Measurements from ENCODE around the gene HEATR1.
A peak's percentile ranks its signal among the peaks of the same experiment; 100 is the strongest.

The HEATR1 gene

DNA sequence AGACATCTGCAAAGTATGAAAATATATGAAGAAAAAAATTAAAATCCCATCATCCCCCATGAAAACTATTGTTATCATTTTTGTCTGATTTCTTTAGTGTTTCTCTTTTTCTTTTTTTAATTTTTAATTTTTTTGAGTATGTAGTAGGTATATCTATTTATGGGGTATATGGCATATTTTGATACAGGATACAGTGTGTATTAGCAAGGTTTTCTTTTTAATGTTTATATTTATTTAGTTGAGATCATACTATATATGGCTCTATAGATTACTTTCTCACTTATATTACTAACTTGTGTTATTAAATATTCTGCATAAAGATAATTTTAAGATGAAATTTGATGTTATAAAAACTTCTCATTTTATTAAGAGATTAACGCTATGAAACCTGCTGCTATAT lies 69.1 kb downstream of the HEATR1 start:
- Histone ChIP-seq H3K27ac (ENCODE audit: low read length) (no peak overlapping the region), H3K9ac (ENCODE audit: low read depth, low read length) (no peak overlapping the region), H3K4me3 (ENCODE audit: low read length) (no peak overlapping the region), H3K9me3 (ENCODE audit: insufficient read depth, low read depth, low read length) (no peaks in the 10 kb centered on the region), H3K27me3 (ENCODE audit: insufficient read depth, low read length) (no peaks in the 10 kb centered on the region), H3K4me1 (ENCODE audit: insufficient read depth, low read length) (no peaks in the 10 kb centered on the region), H3K36me3 (ENCODE audit: insufficient read depth, low read depth, low read length) (peaks cover 5% of the 10 kb centered on the region; the same call in 1 of the 2 replicates)

DNA sequence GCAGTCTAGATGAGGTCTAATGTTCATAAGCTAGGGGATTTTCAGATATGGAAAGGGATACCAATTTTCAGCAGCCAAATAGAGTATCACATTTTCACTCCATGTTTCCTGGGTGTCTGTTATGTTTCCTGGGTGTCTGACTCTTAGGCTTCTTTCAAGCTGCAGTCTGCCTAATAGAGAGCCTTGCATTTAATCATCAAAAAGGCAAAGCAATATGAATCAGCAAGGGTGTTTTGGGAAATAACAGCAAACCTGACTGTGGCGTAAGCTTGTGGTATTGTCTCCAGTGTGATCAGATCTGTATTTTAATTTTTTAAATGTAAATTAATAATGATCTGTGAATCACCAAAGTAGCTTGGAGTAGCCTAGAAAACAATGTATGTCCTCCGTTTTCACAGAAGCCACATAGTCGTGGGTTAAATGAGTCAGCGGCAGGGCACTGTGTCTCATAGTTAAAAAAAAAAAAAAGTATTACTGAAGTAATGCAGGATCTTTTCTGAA lies 70.1 kb downstream of the HEATR1 start:
- H3K9ac ChIP-seq (ENCODE audit: low read depth, low read length): no peak overlapping the region
- no peak overlapping the region for H3K27ac ChIP-seq (ENCODE audit: low read length)
- no peaks in the 10 kb centered on the region for H3K27me3 ChIP-seq (ENCODE audit: insufficient read depth, low read length)
- H3K36me3 ChIP-seq (ENCODE audit: insufficient read depth, low read depth, low read length): no peaks in the 10 kb centered on the region
- H3K9me3 ChIP-seq (ENCODE audit: insufficient read depth, low read depth, low read length): no peaks in the 10 kb centered on the region
- no peak overlapping the region for H3K4me3 ChIP-seq (ENCODE audit: low read length)
- H3K4me1 ChIP-seq (ENCODE audit: insufficient read depth, low read length): no peaks in the 10 kb centered on the region

DNA sequence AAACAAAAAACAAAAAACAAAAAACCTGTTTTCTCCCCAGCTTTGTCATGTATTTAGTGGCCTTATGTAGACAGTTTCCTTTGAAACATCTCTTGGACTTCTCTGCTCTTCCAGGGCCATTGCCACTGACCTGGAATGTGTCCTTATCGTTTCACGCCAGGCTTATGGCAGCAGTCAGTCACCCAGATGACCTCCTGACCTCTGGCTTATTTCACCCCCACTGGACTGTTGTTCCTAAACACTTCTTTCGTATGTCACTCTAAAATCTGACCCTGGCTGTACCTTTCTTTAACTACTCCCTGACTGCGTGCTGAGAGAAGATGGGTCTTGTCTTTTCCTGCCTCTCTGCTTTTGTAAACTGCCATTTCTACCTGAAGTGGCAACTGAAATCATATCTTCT lies 71.5 kb downstream of the HEATR1 start:
- no peaks in the 10 kb centered on the region for H3K36me3 ChIP-seq (ENCODE audit: insufficient read depth, low read depth, low read length)
- no peak overlapping the region for H3K9ac ChIP-seq (ENCODE audit: low read depth, low read length)
- H3K4me1 ChIP-seq (ENCODE audit: insufficient read depth, low read length): no peaks in the 10 kb centered on the region
- no peaks in the 10 kb centered on the region for H3K27me3 ChIP-seq (ENCODE audit: insufficient read depth, low read length)
- no peaks in the 10 kb centered on the region for H3K9me3 ChIP-seq (ENCODE audit: insufficient read depth, low read depth, low read length)
- H3K4me3 ChIP-seq (ENCODE audit: low read length): no peak overlapping the region
- no peak overlapping the region for H3K27ac ChIP-seq (ENCODE audit: low read length)

DNA sequence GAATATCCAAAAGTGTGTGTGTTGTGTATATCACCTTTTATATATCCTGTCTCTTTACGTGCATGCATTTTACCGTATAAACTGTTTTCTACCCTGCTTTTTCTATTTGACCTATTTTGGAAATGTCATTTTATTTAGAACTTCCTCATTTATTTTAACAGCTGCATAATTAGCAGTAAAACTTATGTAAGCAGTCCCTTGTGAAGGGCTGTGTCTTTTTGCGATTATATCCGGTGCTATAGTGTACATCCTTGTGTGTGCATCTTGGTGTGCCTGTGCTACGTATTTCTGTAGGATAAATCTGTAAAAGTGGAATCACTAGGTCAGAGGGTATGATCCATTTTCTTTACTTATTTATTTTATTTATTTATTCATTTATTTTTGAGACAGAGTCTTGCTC lies 73.4 kb downstream of the HEATR1 start:
- H3K9ac ChIP-seq (ENCODE audit: low read depth, low read length): no peak overlapping the region
- H3K4me3 ChIP-seq (ENCODE audit: low read length): no peak overlapping the region
- no peak overlapping the region for H3K27ac ChIP-seq (ENCODE audit: low read length)
- no peaks in the 10 kb centered on the region for H3K4me1 ChIP-seq (ENCODE audit: insufficient read depth, low read length)
- H3K36me3 ChIP-seq (ENCODE audit: insufficient read depth, low read depth, low read length): no peaks in the 10 kb centered on the region
- no peaks in the 10 kb centered on the region for H3K27me3 ChIP-seq (ENCODE audit: insufficient read depth, low read length)
- H3K9me3 ChIP-seq (ENCODE audit: insufficient read depth, low read depth, low read length): no peaks in the 10 kb centered on the region

DNA sequence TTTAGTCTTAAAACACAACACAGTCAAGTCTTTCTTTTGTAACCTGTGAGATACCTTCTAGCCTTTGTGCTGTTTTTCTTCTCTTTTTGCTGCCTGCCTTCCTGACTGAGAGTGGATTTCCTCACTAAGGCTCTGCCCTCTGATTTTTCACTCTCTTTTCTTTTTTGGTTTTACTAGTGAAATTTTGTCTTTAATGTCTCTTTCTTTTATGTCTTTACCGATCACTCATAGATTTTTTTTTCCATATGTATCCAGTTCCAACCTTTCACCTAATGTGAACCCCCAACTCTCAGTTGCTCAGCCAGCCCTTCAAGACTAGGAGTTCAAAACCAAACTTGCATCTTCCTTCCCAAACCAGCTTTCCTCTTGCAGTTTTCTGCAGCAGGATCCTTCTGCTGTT lies 74.0 kb downstream of the HEATR1 start:
- Histone ChIP-seq H3K4me3 (ENCODE audit: low read length) (no peak overlapping the region), H3K27ac (ENCODE audit: low read length) (no peak overlapping the region), H3K4me1 (ENCODE audit: insufficient read depth, low read length) (no peaks in the 10 kb centered on the region), H3K27me3 (ENCODE audit: insufficient read depth, low read length) (no peaks in the 10 kb centered on the region), H3K9me3 (ENCODE audit: insufficient read depth, low read depth, low read length) (no peaks in the 10 kb centered on the region), H3K36me3 (ENCODE audit: insufficient read depth, low read depth, low read length) (no peaks in the 10 kb centered on the region), H3K9ac (ENCODE audit: low read depth, low read length) (no peak overlapping the region)

DNA sequence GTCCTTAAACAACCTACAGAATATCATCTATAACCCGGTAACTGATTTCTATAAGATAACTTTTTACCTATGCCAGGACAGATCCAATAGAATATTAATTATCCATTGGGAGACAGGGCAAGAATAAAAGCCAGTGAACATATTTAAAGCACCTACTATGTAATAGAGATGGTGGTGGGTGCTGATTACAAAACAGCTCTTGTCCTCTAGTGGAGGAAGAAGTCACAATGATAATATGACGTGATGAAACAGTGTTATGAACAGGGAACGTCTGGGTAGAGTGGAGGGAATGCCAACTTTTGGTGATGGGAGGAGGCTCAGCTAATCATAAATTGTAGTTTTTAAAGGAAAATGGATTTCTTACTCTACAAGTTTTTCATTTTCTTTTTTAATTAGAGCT lies 78.2 kb downstream of the HEATR1 start:
- H3K9me3 ChIP-seq (ENCODE audit: insufficient read depth, low read depth, low read length): no peaks in the 10 kb centered on the region
- no peaks in the 10 kb centered on the region for H3K4me1 ChIP-seq (ENCODE audit: insufficient read depth, low read length)

DNA sequence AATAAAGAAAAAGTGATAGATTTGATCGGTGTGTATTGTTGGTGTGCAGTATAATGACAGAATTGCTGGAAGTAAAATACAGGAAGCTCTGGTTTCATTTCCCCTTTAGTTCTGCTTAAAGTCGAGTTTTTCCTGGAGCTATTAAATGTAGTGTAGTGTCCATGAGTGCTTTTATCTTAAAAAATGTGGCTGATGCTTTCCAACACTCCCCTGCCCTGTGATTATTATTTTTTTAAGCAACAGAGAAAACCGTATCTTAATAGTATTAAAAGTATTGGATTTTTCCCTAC lies 79.5 kb downstream of the HEATR1 start:
- no peak overlapping the region for H3K27ac ChIP-seq (ENCODE audit: low read length)
- peaks cover 34% of the 10 kb centered on the region for H3K27me3 ChIP-seq (ENCODE audit: insufficient read depth, low read length)
- no peaks in the 10 kb centered on the region for H3K9me3 ChIP-seq (ENCODE audit: insufficient read depth, low read depth, low read length)
- no peaks in the 10 kb centered on the region for H3K36me3 ChIP-seq (ENCODE audit: insufficient read depth, low read depth, low read length)
- H3K9ac ChIP-seq (ENCODE audit: low read depth, low read length): peak overlapping the region; percentile 58; the same call in 1 of the 2 replicates
- H3K4me1 ChIP-seq (ENCODE audit: insufficient read depth, low read length): no peaks in the 10 kb centered on the region
- peak overlapping the region; percentile 82 for H3K4me3 ChIP-seq (ENCODE audit: low read length)

More for the DNA sequence above, 78.2 kb downstream of the HEATR1 start:
- H3K27me3 ChIP-seq (ENCODE audit: insufficient read depth, low read length): peaks cover 34% of the 10 kb centered on the region
- H3K9ac ChIP-seq (ENCODE audit: low read depth, low read length): no peak overlapping the region
- H3K4me3 ChIP-seq (ENCODE audit: low read length): no peak overlapping the region
- no peaks in the 10 kb centered on the region for H3K36me3 ChIP-seq (ENCODE audit: insufficient read depth, low read depth, low read length)
- H3K27ac ChIP-seq (ENCODE audit: low read length): no peak overlapping the region

DNA sequence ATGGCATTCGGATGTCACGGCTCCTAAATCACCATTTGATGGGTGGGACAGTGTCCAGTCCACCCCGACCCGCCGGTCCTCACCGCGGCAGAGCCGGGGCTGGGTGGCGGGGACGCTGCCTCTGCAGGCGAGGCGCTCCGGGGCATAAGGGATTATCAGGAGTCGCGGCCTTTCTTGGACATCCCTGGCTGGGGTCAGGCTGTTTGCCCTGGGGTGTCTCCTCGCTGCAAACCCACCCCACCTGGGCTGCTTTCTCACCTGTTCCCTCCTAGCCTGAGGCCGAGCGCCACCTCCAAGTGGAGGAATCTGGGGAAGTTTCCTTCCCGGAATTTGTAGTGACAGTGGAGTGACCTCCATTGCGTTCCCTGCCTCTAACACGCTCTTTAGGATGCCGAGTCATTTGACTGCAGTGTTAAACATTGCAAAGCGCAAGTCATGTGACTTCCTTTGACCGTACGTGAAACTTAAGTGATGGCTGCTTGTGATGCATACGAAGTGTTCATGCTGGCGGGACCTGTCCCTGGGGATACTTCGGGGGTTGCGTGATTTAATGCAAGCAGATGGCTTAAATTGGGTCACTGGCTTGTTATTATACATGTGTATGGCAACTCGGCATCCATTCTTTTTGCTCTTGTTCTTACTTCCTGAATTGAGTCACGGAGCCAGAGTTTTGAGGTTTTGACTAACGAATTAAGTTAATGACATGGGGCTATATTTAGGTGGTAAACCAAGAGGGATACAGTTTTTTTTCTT lies 80.0 kb downstream of the HEATR1 start:
- no peaks in the 10 kb centered on the region for H3K9me3 ChIP-seq (ENCODE audit: insufficient read depth, low read depth, low read length)
- H3K9ac ChIP-seq (ENCODE audit: low read depth, low read length): peak overlapping the region; percentile 58; the same call in 1 of the 2 replicates
- H3K36me3 ChIP-seq (ENCODE audit: insufficient read depth, low read depth, low read length): no peaks in the 10 kb centered on the region
- no peaks in the 10 kb centered on the region for H3K4me1 ChIP-seq (ENCODE audit: insufficient read depth, low read length)
- H3K27ac ChIP-seq (ENCODE audit: low read length): no peak overlapping the region
- peak overlapping the region; percentile 82 for H3K4me3 ChIP-seq (ENCODE audit: low read length)
- peaks cover 34% of the 10 kb centered on the region for H3K27me3 ChIP-seq (ENCODE audit: insufficient read depth, low read length)

DNA sequence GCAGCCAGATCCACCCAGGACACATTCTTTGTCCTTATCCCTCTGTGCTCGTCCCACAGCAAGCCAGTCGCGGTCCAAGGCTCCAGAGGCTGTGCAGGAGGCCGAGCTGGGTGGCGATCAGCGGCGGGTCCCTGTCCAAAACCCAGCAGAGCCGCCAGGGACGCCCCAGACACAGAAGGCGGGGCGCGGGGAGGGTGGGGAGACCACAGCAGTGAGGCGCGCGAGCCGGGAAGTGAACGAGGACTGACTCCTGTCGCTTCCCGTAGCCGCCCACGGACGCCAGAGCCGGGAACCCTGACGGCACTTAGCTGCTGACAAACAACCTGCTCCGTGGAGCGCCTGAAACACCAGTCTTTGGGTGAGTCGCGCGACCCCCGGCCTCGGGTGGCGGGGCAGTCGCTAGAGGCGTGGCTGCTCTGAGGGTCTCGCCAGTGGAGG lies 80.6 kb downstream of the HEATR1 start, which contains the start of gene LGALS8:
Gene LGALS8, plus strand, starts transcription at position 279 of the 438 bp plus-strand sequence. CDS start 2,089 bp downstream, outside the sequence.
- Histone ChIP-seq H3K9ac (ENCODE audit: low read depth, low read length) (peak within 1 kb of the TSS; percentile 58; the same call in 1 of the 2 replicates), H3K27me3 (ENCODE audit: insufficient read depth, low read length) (peaks cover 34% of the 10 kb centered on the region), H3K36me3 (ENCODE audit: insufficient read depth, low read depth, low read length) (no peaks in the 10 kb centered on the region), H3K9me3 (ENCODE audit: insufficient read depth, low read depth, low read length) (no peaks in the 10 kb centered on the region), H3K4me3 (ENCODE audit: low read length) (peak within 1 kb of the TSS; percentile 82), H3K4me1 (ENCODE audit: insufficient read depth, low read length) (no peaks in the 10 kb centered on the region), H3K27ac (ENCODE audit: low read length) (no peak within 1 kb of the TSS)

DNA sequence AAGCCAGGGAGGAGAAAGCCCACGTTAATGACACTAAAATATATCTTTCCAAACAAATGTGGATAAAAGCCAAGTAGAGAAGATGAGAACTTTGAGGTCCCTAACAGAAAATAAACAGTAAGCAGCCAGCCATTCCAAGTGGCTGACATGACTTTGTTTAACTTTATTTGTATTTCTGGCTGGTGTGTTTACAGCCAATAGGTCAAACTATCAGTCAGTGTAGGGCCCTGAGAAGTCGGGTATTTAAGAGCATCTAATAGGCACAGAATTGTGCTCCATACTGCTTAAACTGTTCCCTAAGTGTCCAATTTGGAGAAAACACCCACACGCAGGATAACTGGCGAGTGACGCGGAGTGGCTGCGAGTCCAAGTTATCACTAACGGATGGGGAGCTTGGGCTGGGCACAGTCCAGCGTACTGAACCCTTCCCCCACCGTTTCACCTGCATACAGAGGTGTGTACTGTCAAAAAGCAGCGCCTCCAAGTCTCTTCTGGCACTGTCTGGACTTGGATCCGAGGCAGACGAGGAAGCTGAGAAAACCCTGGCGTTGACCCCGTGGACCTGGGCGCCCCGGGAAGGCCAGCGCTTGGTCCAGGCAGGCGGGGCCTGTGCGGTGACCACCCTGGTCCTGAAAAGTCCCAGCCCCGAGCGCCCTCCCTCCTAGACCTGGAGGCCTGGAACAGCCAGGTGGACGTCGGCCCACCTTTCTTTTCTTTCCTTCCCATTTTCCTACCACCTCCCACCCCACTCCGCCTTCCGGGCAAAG lies 81.2 kb downstream of the HEATR1 start:
- H3K36me3 ChIP-seq (ENCODE audit: insufficient read depth, low read depth, low read length): no peaks in the 10 kb centered on the region
- H3K27me3 ChIP-seq (ENCODE audit: insufficient read depth, low read length): peaks cover 34% of the 10 kb centered on the region
- no peak overlapping the region for H3K27ac ChIP-seq (ENCODE audit: low read length)
- no peaks in the 10 kb centered on the region for H3K9me3 ChIP-seq (ENCODE audit: insufficient read depth, low read depth, low read length)
- H3K9ac ChIP-seq (ENCODE audit: low read depth, low read length): peak overlapping the region; percentile 58; the same call in 1 of the 2 replicates
- H3K4me1 ChIP-seq (ENCODE audit: insufficient read depth, low read length): no peaks in the 10 kb centered on the region
- H3K4me3 ChIP-seq (ENCODE audit: low read length): peak overlapping the region; percentile 82

DNA sequence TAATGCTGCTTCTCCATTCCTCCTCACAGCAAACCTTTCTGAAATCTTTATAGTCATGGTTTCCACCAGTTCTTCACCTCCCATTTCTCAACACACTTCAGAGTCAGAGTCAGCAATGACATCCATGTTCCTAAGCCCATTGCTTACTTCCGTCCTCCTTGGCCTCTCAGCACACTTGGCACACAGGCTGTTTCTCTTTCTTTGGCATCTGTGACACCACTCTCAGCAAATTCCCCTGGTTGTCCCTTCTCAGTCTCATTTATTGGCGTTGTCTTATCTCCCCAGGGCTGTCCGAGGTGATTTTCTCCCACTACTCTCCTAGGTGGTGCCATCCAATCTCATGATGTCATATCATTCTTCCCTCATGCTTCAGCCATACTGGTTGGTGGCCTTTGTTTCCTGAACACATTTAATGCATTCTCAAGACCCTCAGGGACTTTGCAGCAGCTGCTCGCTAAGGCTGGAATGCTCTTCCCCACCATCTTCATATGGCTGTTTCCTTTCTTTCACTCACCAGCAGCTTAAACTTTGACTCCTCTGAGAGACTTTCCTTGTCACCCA lies 83.8 kb downstream of the HEATR1 start:
- H3K36me3 ChIP-seq (ENCODE audit: insufficient read depth, low read depth, low read length): no peaks in the 10 kb centered on the region
- H3K9ac ChIP-seq (ENCODE audit: low read depth, low read length): no peak overlapping the region
- H3K27me3 ChIP-seq (ENCODE audit: insufficient read depth, low read length): peaks cover 34% of the 10 kb centered on the region
- H3K27ac ChIP-seq (ENCODE audit: low read length): no peak overlapping the region
- no peak overlapping the region for H3K4me3 ChIP-seq (ENCODE audit: low read length)
- H3K4me1 ChIP-seq (ENCODE audit: insufficient read depth, low read length): peaks cover 7% of the 10 kb centered on the region; the same call in 1 of the 2 replicates
- no peaks in the 10 kb centered on the region for H3K9me3 ChIP-seq (ENCODE audit: insufficient read depth, low read depth, low read length)

Data from iPS-20b (cell line).